ENCODE measurements around the gene SPAG4.

The SPAG4 gene

GRCh38 chr20:35595456-35595855, 20.2 kb upstream of the SPAG4 start:
- no peaks in the 10 kb centered on the region for H3K36me3 ChIP-seq
- peaks cover 36% of the 10 kb centered on the region for H3K27me3 ChIP-seq
- H3K27ac ChIP-seq, result no peak overlapping the region
- H3K4me1 ChIP-seq (ENCODE audit: control insufficient read depth in 1 of 2, insufficient read depth in 1 of 2, low read depth in 1 of 2, low read length in 1 of 2), result no peaks in the 10 kb centered on the region
- H3K4me3 ChIP-seq (ENCODE audit: low read depth in 1 of 2, low read length in 1 of 2), result no peak overlapping the region
- no peak for TF ChIP-seq CTCF (IDR thresholded peaks at IDR 0.05)
- no peaks in the 10 kb centered on the region for H3K9me3 ChIP-seq

GRCh38 chr20:35595901-35596300, 19.7 kb upstream of the SPAG4 start:
- H3K36me3 ChIP-seq, result no peaks in the 10 kb centered on the region
- H3K4me1 ChIP-seq (ENCODE audit: control insufficient read depth in 1 of 2, insufficient read depth in 1 of 2, low read depth in 1 of 2, low read length in 1 of 2), result peaks cover 4% of the 10 kb centered on the region in 2 experiments
- no peak overlapping the region for H3K4me3 ChIP-seq (ENCODE audit: low read depth in 1 of 2, low read length in 1 of 2)
- no peaks in the 10 kb centered on the region for H3K9me3 ChIP-seq
- H3K27ac ChIP-seq, result no peak overlapping the region
- H3K27me3 ChIP-seq, result peaks cover 41% of the 10 kb centered on the region
- no peak for TF ChIP-seq CTCF (IDR thresholded peaks at IDR 0.05)

GRCh38 chr20:35597186-35597585, 18.4 kb upstream of the SPAG4 start:
- Histone ChIP-seq H3K36me3 (no peaks in the 10 kb centered on the region), H3K4me3 (ENCODE audit: low read depth in 1 of 2, low read length in 1 of 2) (no peak overlapping the region), H3K4me1 (ENCODE audit: control insufficient read depth in 1 of 2, insufficient read depth in 1 of 2, low read depth in 1 of 2, low read length in 1 of 2) (peaks cover 16 to 17% of the 10 kb centered on the region in 2 experiments), H3K27me3 (peaks cover 54% of the 10 kb centered on the region), H3K9me3 (no peaks in the 10 kb centered on the region), H3K27ac (no peak overlapping the region)
- TF ChIP-seq CTCF (IDR thresholded peaks at IDR 0.05), result no peak

- Histone ChIP-seq H3K9me3 (no peaks in the 10 kb centered on the region), H3K4me3 (ENCODE audit: low read depth in 1 of 2, low read length in 1 of 2) (no peak overlapping the region), H3K4me1 (ENCODE audit: control insufficient read depth in 1 of 2, insufficient read depth in 1 of 2, low read depth in 1 of 2, low read length in 1 of 2) (peaks cover 16 to 17% of the 10 kb centered on the region in 2 experiments), H3K27me3 (peaks cover 64% of the 10 kb centered on the region), H3K36me3 (no peaks in the 10 kb centered on the region), H3K27ac (no peak overlapping the region)
- no peak for TF ChIP-seq CTCF (IDR thresholded peaks at IDR 0.05)
Observed at GRCh38 chr20:35598476-35598875, 17.2 kb upstream of the SPAG4 start.

GRCh38 chr20:35598899-35599775, 16.5 kb upstream of the SPAG4 start:
- no peaks in the 10 kb centered on the region for H3K9me3 ChIP-seq
- no peak for TF ChIP-seq CTCF (IDR thresholded peaks at IDR 0.05)
- no peak overlapping the region for H3K27ac ChIP-seq
- H3K4me3 ChIP-seq (ENCODE audit: low read depth in 1 of 2, low read length in 1 of 2), result no peak overlapping the region
- peaks cover 64% of the 10 kb centered on the region for H3K27me3 ChIP-seq
- H3K36me3 ChIP-seq, result no peaks in the 10 kb centered on the region
- peaks cover 16 to 17% of the 10 kb centered on the region in 2 experiments for H3K4me1 ChIP-seq (ENCODE audit: control insufficient read depth in 1 of 2, insufficient read depth in 1 of 2, low read depth in 1 of 2, low read length in 1 of 2)
